ENCODE results near the gene EEF1G. TPM values are rescaled to one million over a fixed set of nuclear protein-coding genes. Genes with fewer than 3 reads are reported as not detected.
A peak's percentile ranks its signal among the peaks of the same experiment; 100 is the strongest.

EEF1G gene
- total and polyA plus RNA-seq, 2 of the 13 experiments (the other 11 are each of a cell fraction or from before 2014, with no cell fraction given), result 1,787 to 2,144 TPM

- Histone ChIP-seq H3K36me3 (replicated peaks in 1 of 2; ENCODE audit: control insufficient read depth in 1 of 2, insufficient read depth in 2 of 2, low read length in 2 of 2) (peaks cover 2 to 4% of the 10 kb centered on the region in 2 experiments; a peak in 3 of 5 replicates), H3K9ac (ENCODE audit: insufficient read depth, low read depth, low read length) (peak overlapping the region; percentile 96; the same call in 1 of the 2 replicates), H3K27ac (ENCODE audit: extremely low read length, insufficient read depth, low read length) (no peak overlapping the region), H3K4me3 (replicated peaks in 1 of 3; ENCODE audit: insufficient read depth in 1 of 3, low read depth in 2 of 3, low read length in 3 of 3) (peak overlapping the region in 2 of 3 experiments; percentile 79 to 93; a peak in 3 of 6 replicates), H3K9me3 (ENCODE audit: low read length) (no peaks in the 10 kb centered on the region), H3K4me1 (ENCODE audit: insufficient read depth, low read length) (peaks cover 57% of the 10 kb centered on the region), H3K79me2 (ENCODE audit: insufficient read depth, low read length) (peaks cover 91% of the 10 kb centered on the region), H4K20me1 (ENCODE audit: insufficient read depth, low read length) (peaks cover 77% of the 10 kb centered on the region), H2AFZ (ENCODE audit: low read length) (no peak overlapping the region), H3K4me2 (ENCODE audit: low read depth, low read length) (peak overlapping the region; percentile 84), H3K27me3 (ENCODE audit: control insufficient read depth in 1 of 2, insufficient read depth in 2 of 2, low read length in 2 of 2) (no peaks in the 10 kb centered on the region)
- ATAC-seq (no peak), DNase-seq (ENCODE audit: low spot score) (no peak), FAIRE-seq (no peak)
- intact Hi-C loops (cut with micrococcal nuclease; ENCODE audit: unreplicated experiment), result loop anchor here (2.0 to 10.0 kb wide), 3 partner anchors 19 to 147 kb away; no protein-coding TSS in a partner anchor
- WGBS (ENCODE audit: low lambda C conversion rate), result 87% methylated on average over 5 of the region's 6 CpGs
- CTCF ChIA-PET (ENCODE audit: low intra/inter-chr PET ratio, low total read pairs), result interaction anchor here (1.3 to 1.9 kb wide), 5 partner anchors 18 to 147 kb away, joined by 3 to 14 read pairs (median 5); no protein-coding TSS in a partner anchor
- POLR2A ChIA-PET, result interaction anchor here (1.0 to 3.0 kb wide), 10 partner anchors 13 to 185 kb away, joined by 3 to 17 read pairs (median 6); partner anchors contain the start of genes C11orf98, CSKMT, EEF1G and HNRNPUL2
- BruUV-seq (replicated peaks), result no TSS peak
- TF ChIP-seq MIER3 (CRISPR knock-in tag; IDR thresholded peaks at IDR 0.05; ENCODE audit: borderline replicate concordance) (no peak), ISL2 (CRISPR knock-in tag; IDR thresholded peaks at IDR 0.05) (no peak), FIP1L1 (IDR thresholded peaks at IDR 0.05; ENCODE audit: borderline replicate concordance, insufficient read depth, low read depth, low read length) (no peak), SCMH1 (CRISPR knock-in tag; IDR thresholded peaks at IDR 0.05; ENCODE audit: borderline replicate concordance) (no peak), ZNF326 (CRISPR knock-in tag; IDR thresholded peaks at IDR 0.05; ENCODE audit: borderline replicate concordance) (no peak)
- in situ Hi-C loops (cut with HindIII; ENCODE audit: extremely low pct_ligation_motif_present, low pct_unique_long_range_greater_than_20kb), result loop anchor here (5.0 kb wide), 1 partner anchor 35 kb away; no protein-coding TSS in a partner anchor
Observed at GRCh38 chr11:62542111-62542745, 31.5 kb downstream of the EEF1G start.

All from HepG2 (cell line).